ENCODE results near the gene ANKUB1.

Gene ANKUB1

GRCh38 chr3:149751551-149751950, 40.8 kb downstream of the ANKUB1 start:
- TF ChIP-seq CTCF (IDR thresholded peaks at IDR 0.05): no peak
- H3K36me3 ChIP-seq: peaks cover 30% of the 10 kb centered on the region
- H3K4me3 ChIP-seq (ENCODE audit: low read depth in 1 of 2, low read length in 1 of 2): peak overlapping the region; percentile 81 to 95
- H3K27ac ChIP-seq: no peak overlapping the region
- no peaks in the 10 kb centered on the region for H3K27me3 ChIP-seq
- no peaks in the 10 kb centered on the region for H3K9me3 ChIP-seq
- peaks cover 14 to 16% of the 10 kb centered on the region in 2 experiments for H3K4me1 ChIP-seq (ENCODE audit: control insufficient read depth in 1 of 2, insufficient read depth in 1 of 2, low read depth in 1 of 2, low read length in 1 of 2)

GRCh38 chr3:149744606-149745005, 47.7 kb downstream of the ANKUB1 start:
- H3K36me3 ChIP-seq: peaks cover 71% of the 10 kb centered on the region
- no peaks in the 10 kb centered on the region for H3K27me3 ChIP-seq
- H3K4me3 ChIP-seq (ENCODE audit: low read depth in 1 of 2, low read length in 1 of 2): no peak overlapping the region
- no peaks in the 10 kb centered on the region for H3K4me1 ChIP-seq (ENCODE audit: control insufficient read depth in 1 of 2, insufficient read depth in 1 of 2, low read depth in 1 of 2, low read length in 1 of 2)
- TF ChIP-seq CTCF (IDR thresholded peaks at IDR 0.05): no peak
- H3K27ac ChIP-seq: no peak overlapping the region
- H3K9me3 ChIP-seq: no peaks in the 10 kb centered on the region

DNA sequence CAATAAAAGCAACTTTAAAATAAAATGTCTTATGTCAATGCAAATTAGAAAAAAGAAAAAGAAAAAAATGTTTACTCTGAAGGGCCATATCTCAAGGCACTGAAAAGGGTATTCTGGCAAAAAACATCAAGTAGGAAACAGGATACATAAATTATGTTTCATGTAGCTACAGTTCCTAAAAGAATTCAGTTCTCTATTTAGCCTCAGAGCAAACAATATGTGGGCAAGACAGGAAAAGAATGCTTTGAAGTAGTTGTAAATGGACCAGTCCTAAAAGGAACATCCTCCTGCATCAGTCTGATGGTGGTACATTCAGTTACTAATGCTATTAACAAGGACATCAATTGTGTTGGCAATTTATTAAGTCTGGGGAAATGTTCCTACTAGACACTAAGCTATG, 48.2 kb downstream of the ANKUB1 start:
- no peaks in the 10 kb centered on the region for H3K9me3 ChIP-seq
- no peaks in the 10 kb centered on the region for H3K27me3 ChIP-seq
- H3K4me3 ChIP-seq (ENCODE audit: low read depth in 1 of 2, low read length in 1 of 2): no peak overlapping the region
- H3K36me3 ChIP-seq: peaks cover 73% of the 10 kb centered on the region
- TF ChIP-seq CTCF (IDR thresholded peaks at IDR 0.05): no peak
- no peaks in the 10 kb centered on the region for H3K4me1 ChIP-seq (ENCODE audit: control insufficient read depth in 1 of 2, insufficient read depth in 1 of 2, low read depth in 1 of 2, low read length in 1 of 2)
- H3K27ac ChIP-seq: no peak overlapping the region

DNA sequence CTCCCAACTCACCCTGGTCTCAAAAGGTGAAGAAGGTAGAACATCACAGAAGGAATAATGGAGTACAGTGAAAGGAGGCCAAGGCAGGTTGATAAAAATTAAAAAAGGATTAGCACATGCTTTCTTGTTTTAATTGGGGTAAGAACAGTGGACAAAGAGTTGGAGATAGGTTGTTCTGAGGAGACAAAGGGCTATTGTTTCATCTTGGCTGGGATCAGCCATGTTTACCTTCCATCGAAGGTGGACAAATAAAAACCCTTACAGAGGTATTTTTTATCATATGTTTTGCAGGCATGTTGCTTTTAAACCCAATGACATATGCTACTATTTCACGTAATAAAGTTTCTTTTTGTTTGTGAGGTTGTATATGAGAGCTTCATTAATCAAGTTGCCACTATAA, 53.0 kb downstream of the ANKUB1 start:
- H3K9me3 ChIP-seq: no peaks in the 10 kb centered on the region
- peaks cover 38% of the 10 kb centered on the region for H3K36me3 ChIP-seq
- H3K4me1 ChIP-seq (ENCODE audit: control insufficient read depth in 1 of 2, insufficient read depth in 1 of 2, low read depth in 1 of 2, low read length in 1 of 2): no peaks in the 10 kb centered on the region
- no peak overlapping the region for H3K27ac ChIP-seq
- H3K4me3 ChIP-seq (ENCODE audit: low read depth in 1 of 2, low read length in 1 of 2): no peak overlapping the region
- TF ChIP-seq CTCF (IDR thresholded peaks at IDR 0.05): no peak
- H3K27me3 ChIP-seq: no peaks in the 10 kb centered on the region

GRCh38 chr3:149738876-149739275, 53.5 kb downstream of the ANKUB1 start:
- TF ChIP-seq CTCF (IDR thresholded peaks at IDR 0.05): no peak
- Histone ChIP-seq H3K9me3 (no peaks in the 10 kb centered on the region), H3K27ac (no peak overlapping the region), H3K4me3 (ENCODE audit: low read depth in 1 of 2, low read length in 1 of 2) (no peak overlapping the region), H3K36me3 (peaks cover 34% of the 10 kb centered on the region), H3K27me3 (no peaks in the 10 kb centered on the region), H3K4me1 (ENCODE audit: control insufficient read depth in 1 of 2, insufficient read depth in 1 of 2, low read depth in 1 of 2, low read length in 1 of 2) (no peaks in the 10 kb centered on the region)

DNA sequence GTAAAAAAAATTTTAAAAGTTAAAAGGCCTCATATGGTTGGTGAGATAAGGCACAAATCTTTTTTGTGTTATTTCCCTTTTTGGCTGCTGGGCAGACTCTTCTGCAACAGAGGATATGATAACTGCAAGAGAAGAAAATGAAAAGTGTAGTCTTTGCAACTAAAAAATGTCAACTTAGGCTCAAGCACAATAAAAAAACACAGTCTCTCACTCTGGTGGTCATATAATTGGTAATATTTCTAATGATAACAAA, 55.5 kb downstream of the ANKUB1 start:
- Histone ChIP-seq H3K4me3 (ENCODE audit: low read depth in 1 of 2, low read length in 1 of 2) (no peak overlapping the region), H3K4me1 (ENCODE audit: control insufficient read depth in 1 of 2, insufficient read depth in 1 of 2, low read depth in 1 of 2, low read length in 1 of 2) (no peaks in the 10 kb centered on the region), H3K9me3 (no peaks in the 10 kb centered on the region), H3K36me3 (peaks cover 28% of the 10 kb centered on the region), H3K27me3 (peaks cover 15% of the 10 kb centered on the region), H3K27ac (no peak overlapping the region)
- TF ChIP-seq CTCF (IDR thresholded peaks at IDR 0.05): no peak
